GM18499 (cell line): ENCODE measurements around the gene CALHM3.

Experiments
- ATAC-seq: cut with Tn5 transposase; IDR thresholded peaks from one replicate; pipeline ENCODE4 v1.9.1; 2021; ENCODE audit warnings: moderate number of reproducible peaks; ENCODE audit not compliant: insufficient read depth, unreplicated experiment

The CALHM3 gene

GRCh38 chr10:103476046-103476768 is 2.8 kb downstream of the CALHM3 start:
- ATAC-seq, result no peak

- ATAC-seq, result no peak
Measured at GRCh38 chr10:103475437-103475836, 3.6 kb downstream of the CALHM3 start.

- ATAC-seq, result no peak
Measured at GRCh38 chr10:103474077-103474476, 5.0 kb downstream of the CALHM3 start.

GRCh38 chr10:103473261-103473671 is 5.8 kb downstream of the CALHM3 start:
- ATAC-seq, result no peak

- no peak for ATAC-seq
Measured at GRCh38 chr10:103472005-103472404, 7.0 kb downstream of the CALHM3 start.

GRCh38 chr10:103470761-103471653 is 8.0 kb downstream of the CALHM3 start:
- peak; percentile 60 for ATAC-seq

- no peak for ATAC-seq
Measured at GRCh38 chr10:103469201-103469600, 9.8 kb downstream of the CALHM3 start.

- peak; percentile 26 for ATAC-seq
Measured at GRCh38 chr10:103467406-103467805, 11.6 kb downstream of the CALHM3 start.

- ATAC-seq, result no peak
Measured at GRCh38 chr10:103466734-103467133, 12.3 kb downstream of the CALHM3 start.

- no peak for ATAC-seq
Measured at GRCh38 chr10:103465411-103466179, 13.4 kb downstream of the CALHM3 start.

- no peak for ATAC-seq
Measured at GRCh38 chr10:103463499-103463898, 15.5 kb downstream of the CALHM3 start.

GRCh38 chr10:103459615-103460014 is 19.4 kb downstream of the CALHM3 start:
- no peak for ATAC-seq

GRCh38 chr10:103458720-103459119 is 20.3 kb downstream of the CALHM3 start, which contains the start of gene CALHM1:
Gene CALHM1, minus strand, starts transcription at chr10:103458900. Its CDS starts 149 bp downstream, at chr10:103458751.
- no peak for ATAC-seq

- no peak for ATAC-seq
Measured at GRCh38 chr10:103457896-103458583, 21.0 kb downstream of the CALHM3 start.

GRCh38 chr10:103457176-103457712 is 21.8 kb downstream of the CALHM3 start:
- ATAC-seq, result no peak

- ATAC-seq, result no peak
Measured at GRCh38 chr10:103456074-103456660, 22.9 kb downstream of the CALHM3 start.

GRCh38 chr10:103455235-103455634 is 23.8 kb downstream of the CALHM3 start:
- ATAC-seq, result no peak

- no peak for ATAC-seq
Measured at GRCh38 chr10:103454026-103454425, 25.0 kb downstream of the CALHM3 start.

GRCh38 chr10:103452506-103453230 is 26.4 kb downstream of the CALHM3 start:
- no peak for ATAC-seq
